ENCODE results near the gene CCNA1.

The CCNA1 gene

DNA sequence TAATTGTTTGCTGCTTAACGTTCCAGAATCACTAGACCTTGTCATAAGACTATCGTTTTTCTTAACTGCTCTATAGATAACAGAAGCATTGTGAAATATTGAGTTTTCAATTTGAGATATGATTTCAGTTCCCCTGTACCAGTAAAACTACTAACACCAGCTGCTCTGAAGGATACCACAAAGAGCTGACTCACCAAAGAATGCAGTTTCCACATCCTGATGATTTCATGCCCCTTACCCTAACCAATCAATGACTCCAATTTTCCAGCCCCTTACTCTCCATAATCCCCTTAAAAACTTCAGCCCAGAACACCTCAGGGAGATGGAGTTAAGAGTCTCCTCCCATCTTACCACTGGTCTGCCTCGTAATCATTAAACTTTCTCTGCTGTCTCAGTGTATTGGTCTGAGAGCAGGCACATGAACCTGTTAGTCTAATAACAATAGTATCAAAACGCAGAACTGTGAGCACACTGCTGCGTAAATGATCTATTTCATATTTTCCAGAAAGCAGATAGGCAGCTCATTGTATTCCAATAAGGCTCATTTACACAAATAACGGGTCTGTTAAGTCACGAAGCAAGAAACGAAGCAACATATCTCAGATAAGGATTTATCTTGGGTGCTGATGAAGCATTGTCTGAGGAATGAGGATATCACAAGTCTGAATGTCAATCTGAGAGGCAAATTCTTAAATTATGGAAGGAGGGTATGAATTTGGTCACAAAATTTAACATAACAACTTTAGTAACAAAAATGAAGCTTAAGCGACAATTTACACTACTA is 14.1 kb upstream of the CCNA1 start:
- Histone ChIP-seq H2AFZ (ENCODE audit: low read length) (peak overlapping the region; percentile 24), H3K9ac (ENCODE audit: low read depth, low read length, poor library complexity) (no peak overlapping the region), H3K18ac (ENCODE audit: low read length) (no peak overlapping the region), H3K23ac (ENCODE audit: low read depth, low read length, poor library complexity) (no peak overlapping the region), H3K27ac (replicated peaks; ENCODE audit: low read length) (no peak overlapping the region), H3K27me3 (ENCODE audit: control insufficient read depth in 3 of 3, insufficient read depth in 3 of 3, low read depth in 1 of 3, low read length in 3 of 3) (peaks cover 0 to 2% (median 0%) of the 10 kb centered on the region in 3 experiments), H3K4me1 (ENCODE audit: control insufficient read depth in 2 of 2, insufficient read depth in 1 of 2, low read depth in 1 of 2, low read length in 2 of 2) (no peaks in the 10 kb centered on the region), H3K36me3 (replicated peaks in 1 of 2; ENCODE audit: control insufficient read depth in 2 of 2, insufficient read depth in 2 of 2, low read length in 2 of 2) (no peaks in the 10 kb centered on the region), H2BK12ac (ENCODE audit: low read length) (no peak overlapping the region), H3K9me3 (replicated peaks in 1 of 2; ENCODE audit: control insufficient read depth in 2 of 2, insufficient read depth in 1 of 2, low read depth in 1 of 2, low read length in 2 of 2) (no peaks in the 10 kb centered on the region), H3K14ac (ENCODE audit: low read length) (no peak overlapping the region), H4K91ac (ENCODE audit: low read depth, low read length, poor library complexity) (no peak overlapping the region), H2BK5ac (ENCODE audit: low read length) (no peak overlapping the region), H3K79me1 (ENCODE audit: low read depth, low read length) (no peaks in the 10 kb centered on the region), H3K4me2 (ENCODE audit: insufficient read depth, low read length, poor library complexity, severe bottlenecking) (no peak overlapping the region), H2AK5ac (ENCODE audit: low read depth, low read length) (no peak overlapping the region), H3K4ac (ENCODE audit: low read length) (no peak overlapping the region), H2BK120ac (ENCODE audit: low read depth, low read length) (no peak overlapping the region), H3K4me3 (ENCODE audit: low read length in 2 of 2) (no peak overlapping the region), H2BK15ac (ENCODE audit: low read length) (no peak overlapping the region), H4K8ac (ENCODE audit: low read depth, low read length) (no peak overlapping the region)
- WGBS, 2 donors (ENCODE audit: extremely low coverage in 2 of 2, insufficient read length in 2 of 2, insufficient replicate concordance in 1 of 2), result no CpG with 5 or more reads among the region's 9 CpGs
- no peak for DNase-seq (ENCODE audit: low spot score)

GRCh38 chr13:36420437-36420891 is 11.8 kb upstream of the CCNA1 start:
- no peak overlapping the region for H3K4me2 ChIP-seq (ENCODE audit: insufficient read depth, low read length, poor library complexity, severe bottlenecking)

GRCh38 chr13:36421447-36421846 is 10.8 kb upstream of the CCNA1 start:
- H3K14ac ChIP-seq (ENCODE audit: low read length), result no peak overlapping the region
- H2AK5ac ChIP-seq (ENCODE audit: low read depth, low read length), result no peak overlapping the region
- no peak overlapping the region for H3K4me3 ChIP-seq (ENCODE audit: low read length in 2 of 2)
- no peaks in the 10 kb centered on the region for H3K4me1 ChIP-seq (ENCODE audit: control insufficient read depth in 2 of 2, insufficient read depth in 1 of 2, low read depth in 1 of 2, low read length in 2 of 2)
- no peaks in the 10 kb centered on the region for H3K9me3 ChIP-seq (replicated peaks in 1 of 2; ENCODE audit: control insufficient read depth in 2 of 2, insufficient read depth in 1 of 2, low read depth in 1 of 2, low read length in 2 of 2)
- H3K27ac ChIP-seq (replicated peaks; ENCODE audit: low read length), result no peak overlapping the region
- H2BK15ac ChIP-seq (ENCODE audit: low read length), result no peak overlapping the region
- no peak overlapping the region for H3K4ac ChIP-seq (ENCODE audit: low read length)
- no peak overlapping the region for H3K18ac ChIP-seq (ENCODE audit: low read length)
- H2BK120ac ChIP-seq (ENCODE audit: low read depth, low read length), result no peak overlapping the region
- no peak overlapping the region for H4K91ac ChIP-seq (ENCODE audit: low read depth, low read length, poor library complexity)
- no peaks in the 10 kb centered on the region for H3K36me3 ChIP-seq (replicated peaks in 1 of 2; ENCODE audit: control insufficient read depth in 2 of 2, insufficient read depth in 2 of 2, low read length in 2 of 2)
- no peak overlapping the region for H2BK5ac ChIP-seq (ENCODE audit: low read length)
- no peak overlapping the region for H2BK12ac ChIP-seq (ENCODE audit: low read length)
- no peak overlapping the region for H3K23ac ChIP-seq (ENCODE audit: low read depth, low read length, poor library complexity)
- H3K4me2 ChIP-seq (ENCODE audit: insufficient read depth, low read length, poor library complexity, severe bottlenecking), result no peak overlapping the region
- peaks cover 0 to 2% (median 0%) of the 10 kb centered on the region in 3 experiments for H3K27me3 ChIP-seq (ENCODE audit: control insufficient read depth in 3 of 3, insufficient read depth in 3 of 3, low read depth in 1 of 3, low read length in 3 of 3)
- H4K8ac ChIP-seq (ENCODE audit: low read depth, low read length), result no peak overlapping the region
- no peaks in the 10 kb centered on the region for H3K79me1 ChIP-seq (ENCODE audit: low read depth, low read length)
- H3K9ac ChIP-seq (ENCODE audit: low read depth, low read length, poor library complexity), result no peak overlapping the region
- no peak overlapping the region for H2AFZ ChIP-seq (ENCODE audit: low read length)
- no peak for DNase-seq (ENCODE audit: low spot score)

More at GRCh38 chr13:36420437-36420891, 11.8 kb upstream of the CCNA1 start:
- no peak overlapping the region for H2BK120ac ChIP-seq (ENCODE audit: low read depth, low read length)
- no peak overlapping the region for H3K4me3 ChIP-seq (ENCODE audit: low read length in 2 of 2)
- no peak overlapping the region for H2AK5ac ChIP-seq (ENCODE audit: low read depth, low read length)
- no peak overlapping the region for H3K9ac ChIP-seq (ENCODE audit: low read depth, low read length, poor library complexity)
- H2BK5ac ChIP-seq (ENCODE audit: low read length), result no peak overlapping the region
- H3K9me3 ChIP-seq (replicated peaks in 1 of 2; ENCODE audit: control insufficient read depth in 2 of 2, insufficient read depth in 1 of 2, low read depth in 1 of 2, low read length in 2 of 2), result no peaks in the 10 kb centered on the region
- peaks cover 0 to 2% (median 0%) of the 10 kb centered on the region in 3 experiments for H3K27me3 ChIP-seq (ENCODE audit: control insufficient read depth in 3 of 3, insufficient read depth in 3 of 3, low read depth in 1 of 3, low read length in 3 of 3)
- H4K8ac ChIP-seq (ENCODE audit: low read depth, low read length), result no peak overlapping the region
- DNase-seq (ENCODE audit: low spot score), result peak; percentile 73
- no peak overlapping the region for H3K23ac ChIP-seq (ENCODE audit: low read depth, low read length, poor library complexity)
- no peak overlapping the region for H4K91ac ChIP-seq (ENCODE audit: low read depth, low read length, poor library complexity)
- H3K18ac ChIP-seq (ENCODE audit: low read length), result no peak overlapping the region
- H3K4me1 ChIP-seq (ENCODE audit: control insufficient read depth in 2 of 2, insufficient read depth in 1 of 2, low read depth in 1 of 2, low read length in 2 of 2), result no peaks in the 10 kb centered on the region
- no peak overlapping the region for H2BK12ac ChIP-seq (ENCODE audit: low read length)
- H3K27ac ChIP-seq (replicated peaks; ENCODE audit: low read length), result no peak overlapping the region
- H3K14ac ChIP-seq (ENCODE audit: low read length), result no peak overlapping the region
- H3K36me3 ChIP-seq (replicated peaks in 1 of 2; ENCODE audit: control insufficient read depth in 2 of 2, insufficient read depth in 2 of 2, low read length in 2 of 2), result no peaks in the 10 kb centered on the region
- no peak overlapping the region for H3K4ac ChIP-seq (ENCODE audit: low read length)
- no CpG with 5 or more reads among the region's 6 CpGs for WGBS, 2 donors (ENCODE audit: extremely low coverage in 2 of 2, insufficient read length in 2 of 2, insufficient replicate concordance in 1 of 2)
- H2AFZ ChIP-seq (ENCODE audit: low read length), result no peak overlapping the region
- H3K79me1 ChIP-seq (ENCODE audit: low read depth, low read length), result no peaks in the 10 kb centered on the region
- H2BK15ac ChIP-seq (ENCODE audit: low read length), result no peak overlapping the region

DNA sequence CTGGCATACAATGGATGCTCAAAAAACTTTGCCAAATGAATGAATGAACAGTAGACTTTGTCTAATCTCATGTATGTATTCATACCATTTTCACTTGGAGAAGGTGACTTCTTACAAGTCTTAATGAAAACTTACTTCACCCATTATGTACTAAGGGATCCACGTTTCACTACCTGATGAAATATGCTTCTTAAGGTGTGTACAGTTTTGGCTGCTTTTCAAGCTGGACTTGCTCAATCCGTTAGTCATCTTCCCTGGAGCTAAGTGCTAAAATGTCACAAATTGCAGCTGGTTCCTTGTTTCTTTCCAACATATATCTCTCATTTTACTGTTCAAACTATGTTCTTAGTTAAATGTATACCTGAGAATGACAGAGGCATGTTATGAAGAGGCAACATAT is 4.2 kb upstream of the CCNA1 start:
- DNase-seq (ENCODE audit: low spot score), result no peak
- Histone ChIP-seq H3K27ac (replicated peaks; ENCODE audit: low read length) (no peak overlapping the region), H3K9me3 (replicated peaks in 1 of 2; ENCODE audit: control insufficient read depth in 2 of 2, insufficient read depth in 1 of 2, low read depth in 1 of 2, low read length in 2 of 2) (no peaks in the 10 kb centered on the region), H3K9ac (ENCODE audit: low read depth, low read length, poor library complexity) (no peak overlapping the region), H2BK120ac (ENCODE audit: low read depth, low read length) (no peak overlapping the region), H3K27me3 (ENCODE audit: control insufficient read depth in 3 of 3, insufficient read depth in 3 of 3, low read depth in 1 of 3, low read length in 3 of 3) (peaks cover 7 to 44% (median 33%) of the 10 kb centered on the region in 3 experiments), H3K4me2 (ENCODE audit: insufficient read depth, low read length, poor library complexity, severe bottlenecking) (no peak overlapping the region), H4K8ac (ENCODE audit: low read depth, low read length) (no peak overlapping the region), H4K91ac (ENCODE audit: low read depth, low read length, poor library complexity) (no peak overlapping the region), H3K4ac (ENCODE audit: low read length) (no peak overlapping the region), H2AK5ac (ENCODE audit: low read depth, low read length) (no peak overlapping the region), H2BK5ac (ENCODE audit: low read length) (no peak overlapping the region), H3K4me3 (ENCODE audit: low read length in 2 of 2) (no peak overlapping the region), H2BK12ac (ENCODE audit: low read length) (no peak overlapping the region), H3K23ac (ENCODE audit: low read depth, low read length, poor library complexity) (no peak overlapping the region), H3K4me1 (ENCODE audit: control insufficient read depth in 2 of 2, insufficient read depth in 1 of 2, low read depth in 1 of 2, low read length in 2 of 2) (peaks cover 4 to 6% of the 10 kb centered on the region in 2 donors), H3K36me3 (replicated peaks in 1 of 2; ENCODE audit: control insufficient read depth in 2 of 2, insufficient read depth in 2 of 2, low read length in 2 of 2) (no peaks in the 10 kb centered on the region), H2AFZ (ENCODE audit: low read length) (no peak overlapping the region), H3K14ac (ENCODE audit: low read length) (no peak overlapping the region), H3K18ac (ENCODE audit: low read length) (no peak overlapping the region), H2BK15ac (ENCODE audit: low read length) (no peak overlapping the region), H3K79me1 (ENCODE audit: low read depth, low read length) (no peaks in the 10 kb centered on the region)
- WGBS, 2 donors (ENCODE audit: extremely low coverage in 2 of 2, insufficient read length in 2 of 2, insufficient replicate concordance in 1 of 2), result no CpG with 5 or more reads among the region's 2 CpGs
